HG03039 (cell line): ENCODE results near the gene ZNF286A.
"Not testable (repeated sequence)": the region's sequence is repeated elsewhere in the genome, so short reads cannot be mapped to it uniquely, and the experiment has no call there.

Experiments used
- ATAC-seq: cut with Tn5 transposase; IDR thresholded peaks from one replicate; pipeline ENCODE4 v1.9.1; 2021; ENCODE audit warnings: mild to moderate bottlenecking, moderate library complexity; ENCODE audit not compliant: unreplicated experiment

ZNF286A gene

DNA sequence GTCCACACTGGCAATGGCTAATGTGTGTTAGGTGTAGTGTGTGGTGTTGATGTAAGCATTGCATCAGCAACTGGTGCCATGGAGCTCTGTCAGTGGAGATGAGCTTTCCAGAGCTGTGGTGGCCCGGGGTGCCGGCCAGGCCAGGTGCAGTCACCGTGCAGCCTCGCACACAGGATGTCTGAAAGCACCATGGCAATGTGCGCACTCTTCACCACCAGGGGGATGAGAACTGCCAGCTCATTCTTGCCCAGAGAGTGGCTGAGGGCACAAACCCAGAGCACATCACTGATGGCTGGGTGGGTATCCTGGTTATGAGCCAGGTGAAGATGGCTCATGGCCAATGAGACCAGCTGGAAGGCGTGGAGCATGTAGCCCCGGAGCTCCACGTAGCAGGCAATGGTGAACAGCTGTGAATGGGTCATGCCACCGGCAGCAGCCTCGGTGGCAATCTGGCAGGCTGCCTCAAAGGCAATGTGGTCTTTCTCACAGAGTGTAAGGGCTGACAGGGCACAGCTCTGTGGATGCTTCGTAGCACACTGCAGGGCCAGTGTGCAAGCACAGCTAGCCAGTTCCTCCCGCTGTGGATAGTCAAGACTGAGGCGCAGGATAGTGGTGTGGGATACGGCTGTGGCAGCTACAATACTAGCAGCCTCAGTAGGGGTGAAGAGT, 69.4 kb downstream of the ZNF286A start:
- not testable (repeated sequence) for ATAC-seq
